HG02571 (cell line): Measurements from ENCODE around the gene EFS.

Experiments used
- ATAC-seq: cut with Tn5 transposase; IDR thresholded peaks from one replicate; pipeline ENCODE4 v1.9.1; 2021; ENCODE audit warnings: mild to moderate bottlenecking, moderate library complexity; ENCODE audit not compliant: unreplicated experiment

The EFS gene

GRCh38 chr14:23359722-23360447, 5.1 kb downstream of the EFS start:
- no peak for ATAC-seq

- ATAC-seq: no peak
These were observed 5.8 kb downstream of the EFS start for GRCh38 chr14:23359167-23359626.

GRCh38 chr14:23358553-23359166, 6.3 kb downstream of the EFS start:
- no peak for ATAC-seq

GRCh38 chr14:23358042-23358441, 6.9 kb downstream of the EFS start:
- ATAC-seq: no peak

GRCh38 chr14:23357261-23357660, 7.7 kb downstream of the EFS start:
- no peak for ATAC-seq

GRCh38 chr14:23356662-23357061, 8.3 kb downstream of the EFS start:
- no peak for ATAC-seq

GRCh38 chr14:23355871-23356435, 9.0 kb downstream of the EFS start:
- no peak for ATAC-seq

- no peak for ATAC-seq
These were observed 10.0 kb downstream of the EFS start for GRCh38 chr14:23354990-23355389.

GRCh38 chr14:23353433-23353780, 11.6 kb downstream of the EFS start:
- no peak for ATAC-seq

GRCh38 chr14:23352506-23353432, 12.2 kb downstream of the EFS start, which contains the start of gene SLC22A17:
Gene SLC22A17, minus strand, starts transcription at chr14:23352887.
- ATAC-seq: no peak

- ATAC-seq: no peak
These were observed 13.1 kb downstream of the EFS start for GRCh38 chr14:23351681-23352505.

- ATAC-seq: no peak
These were observed 15.7 kb downstream of the EFS start for GRCh38 chr14:23349156-23349845.

GRCh38 chr14:23348297-23348655, 16.7 kb downstream of the EFS start:
- ATAC-seq: no peak

GRCh38 chr14:23347406-23348296, 17.3 kb downstream of the EFS start:
- ATAC-seq: no peak

GRCh38 chr14:23346693-23347405, 18.1 kb downstream of the EFS start:
- no peak for ATAC-seq

GRCh38 chr14:23345987-23346692, 18.8 kb downstream of the EFS start:
- ATAC-seq: no peak

GRCh38 chr14:23344481-23344880, 20.5 kb downstream of the EFS start:
- no peak for ATAC-seq
